ENCODE measurements around the gene FANCM.

GRCh38 chr14:45125754-45126153 lies 10.0 kb upstream of the FANCM start:
- TF ChIP-seq POLR2A (IDR thresholded peaks at IDR 0.05) (no peak), CTCF (IDR thresholded peaks at IDR 0.05) (no peak)
